VCaP (cell line): Measurements from ENCODE around the gene CTH.
"Not testable (repeated sequence)": the region's sequence is repeated elsewhere in the genome, so short reads cannot be mapped to it uniquely, and the experiment has no call there.

Source experiments
- H3K27ac ChIP-seq: fragments of 450-650 bp; 2 replicates; pipeline ENCODE4 v1.5.1; 2017
- TF ChIP-seq, protein P1 (sequence below): fragments of 450-650 bp; conservative IDR thresholded peaks from 2 replicates; pipeline ENCODE4 v1.5.1; 2017; ENCODE audit warnings: mild to moderate bottlenecking, moderate library complexity

The CTH gene

GRCh38 chr1:70443739-70444138 is 32.7 kb downstream of the CTH start:
- H3K27ac ChIP-seq, result no peak overlapping the region
- TF ChIP-seq, protein P1, sequence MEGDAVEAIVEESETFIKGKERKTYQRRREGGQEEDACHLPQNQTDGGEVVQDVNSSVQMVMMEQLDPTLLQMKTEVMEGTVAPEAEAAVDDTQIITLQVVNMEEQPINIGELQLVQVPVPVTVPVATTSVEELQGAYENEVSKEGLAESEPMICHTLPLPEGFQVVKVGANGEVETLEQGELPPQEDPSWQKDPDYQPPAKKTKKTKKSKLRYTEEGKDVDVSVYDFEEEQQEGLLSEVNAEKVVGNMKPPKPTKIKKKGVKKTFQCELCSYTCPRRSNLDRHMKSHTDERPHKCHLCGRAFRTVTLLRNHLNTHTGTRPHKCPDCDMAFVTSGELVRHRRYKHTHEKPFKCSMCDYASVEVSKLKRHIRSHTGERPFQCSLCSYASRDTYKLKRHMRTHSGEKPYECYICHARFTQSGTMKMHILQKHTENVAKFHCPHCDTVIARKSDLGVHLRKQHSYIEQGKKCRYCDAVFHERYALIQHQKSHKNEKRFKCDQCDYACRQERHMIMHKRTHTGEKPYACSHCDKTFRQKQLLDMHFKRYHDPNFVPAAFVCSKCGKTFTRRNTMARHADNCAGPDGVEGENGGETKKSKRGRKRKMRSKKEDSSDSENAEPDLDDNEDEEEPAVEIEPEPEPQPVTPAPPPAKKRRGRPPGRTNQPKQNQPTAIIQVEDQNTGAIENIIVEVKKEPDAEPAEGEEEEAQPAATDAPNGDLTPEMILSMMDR, result no peak

GRCh38 chr1:70449049-70449448 is 38.0 kb downstream of the CTH start:
- TF ChIP-seq, protein P1, result no peak
- H3K27ac ChIP-seq, result no peak overlapping the region

GRCh38 chr1:70452164-70452939 is 41.3 kb downstream of the CTH start:
- not testable (repeated sequence) for H3K27ac ChIP-seq

GRCh38 chr1:70455291-70455690 is 44.2 kb downstream of the CTH start:
- no peak overlapping the region for H3K27ac ChIP-seq
- TF ChIP-seq, protein P1, result no peak

DNA sequence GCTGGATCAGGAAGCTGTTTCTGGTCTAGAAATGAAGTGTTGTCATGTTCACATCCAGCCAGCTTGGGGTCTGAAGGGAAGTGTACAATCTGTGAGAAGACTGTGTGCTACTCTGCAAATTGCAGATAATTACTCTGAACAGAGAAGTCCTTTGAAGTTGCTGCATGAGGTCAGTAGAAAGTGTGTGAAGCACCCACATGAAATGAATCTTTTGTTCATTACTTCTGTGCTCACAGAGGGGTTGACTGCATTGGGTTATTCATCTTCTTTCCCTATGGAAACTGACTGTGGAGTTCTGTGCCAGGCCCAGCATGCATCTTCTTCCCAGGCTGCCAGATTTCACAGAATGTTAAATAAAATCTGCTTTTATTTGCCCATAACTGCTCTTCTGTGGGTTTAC is 47.1 kb downstream of the CTH start:
- no peak overlapping the region for H3K27ac ChIP-seq
- TF ChIP-seq, protein P1, result no peak

- TF ChIP-seq, protein P1, result no peak
- no peak overlapping the region for H3K27ac ChIP-seq
Observed at GRCh38 chr1:70459496-70460225, 48.6 kb downstream of the CTH start.

DNA sequence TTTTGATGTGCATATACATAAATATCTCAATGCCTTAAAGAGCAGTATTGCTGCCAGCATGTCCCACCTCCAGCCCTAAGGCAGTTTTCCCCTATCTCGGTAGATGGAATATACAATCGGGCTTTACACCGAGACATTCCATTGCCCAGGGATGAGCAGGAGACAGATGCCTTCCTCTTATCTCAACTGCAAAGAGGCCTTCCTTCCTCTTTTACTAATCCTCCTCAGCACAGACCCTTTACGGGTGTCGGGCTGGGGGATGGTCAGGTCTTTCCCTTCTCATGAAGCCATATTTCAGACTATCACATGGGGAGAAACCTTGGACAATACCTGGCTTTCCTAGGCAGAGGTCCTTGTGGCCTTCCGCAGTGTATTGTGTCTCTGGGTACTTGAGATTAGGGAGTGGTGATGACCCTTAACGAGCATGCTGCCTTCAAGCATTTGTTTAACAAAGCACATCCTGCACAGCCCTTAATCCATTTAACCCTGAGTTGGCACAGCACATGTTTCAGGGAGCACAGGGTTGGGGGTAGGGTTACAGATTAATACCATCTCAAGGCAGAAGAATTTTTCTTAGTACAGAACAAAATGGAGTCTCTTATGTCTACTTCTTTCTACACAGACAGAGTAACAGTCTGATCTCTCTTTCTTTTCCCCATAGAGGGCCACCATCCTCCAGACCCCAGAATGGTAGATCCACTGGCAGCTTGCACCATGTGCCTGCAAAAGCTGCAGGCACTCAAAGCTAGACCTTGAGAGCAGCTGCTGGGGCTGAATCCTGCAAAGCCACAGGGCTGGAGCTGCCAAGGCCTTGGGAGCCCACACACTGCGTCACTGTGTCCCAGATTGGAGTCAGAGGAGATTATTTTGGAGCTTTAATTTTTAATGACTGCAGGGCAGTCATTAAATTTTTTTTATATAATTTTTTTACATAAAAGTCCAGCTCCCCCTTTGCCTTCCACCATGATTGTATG is 50.0 kb downstream of the CTH start:
- not testable (repeated sequence) for H3K27ac ChIP-seq

DNA sequence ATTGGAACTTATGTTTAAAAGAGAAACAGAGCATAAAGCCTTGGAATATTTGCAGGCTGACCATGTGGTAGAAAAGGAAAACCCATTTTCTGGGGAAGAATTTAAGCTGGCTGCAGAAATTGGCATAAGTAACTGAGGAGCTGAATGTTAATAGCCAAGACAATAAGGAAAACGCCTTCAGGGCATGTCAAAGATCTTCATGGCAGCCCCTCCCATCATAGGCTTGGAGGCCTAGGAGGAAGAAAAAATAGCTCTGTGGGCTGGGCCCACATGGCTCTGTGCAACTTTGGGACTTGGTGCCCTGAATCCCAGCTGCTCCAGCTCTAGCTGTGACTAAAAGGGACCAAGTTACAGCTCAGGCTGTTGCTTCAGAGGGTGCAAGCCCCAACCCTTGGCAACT is 51.5 kb downstream of the CTH start:
- TF ChIP-seq, protein P1, result no peak
- H3K27ac ChIP-seq, result no peak overlapping the region
